Measurements from ENCODE around the gene GALNT11.

GRCh38 chr7:152054367-152055230 lies 29.1 kb downstream of the GALNT11 start:
- TF ChIP-seq CTCF (IDR thresholded peaks at IDR 0.05) (no peak), POLR2A (IDR thresholded peaks at IDR 0.05) (no peak)

Measured in Peyer's patch (tissue), 4 donors.